ENCODE data around the gene GNAT1. TPM values are rescaled to one million over a fixed set of nuclear protein-coding genes. Genes with fewer than 3 reads are reported as not detected.

Gene GNAT1
- total and polyA plus RNA-seq, 2 of the 13 experiments (the other 11 are each of a cell fraction or from before 2014, with no cell fraction given), result 0.15 TPM; not detected in 1

DNA sequence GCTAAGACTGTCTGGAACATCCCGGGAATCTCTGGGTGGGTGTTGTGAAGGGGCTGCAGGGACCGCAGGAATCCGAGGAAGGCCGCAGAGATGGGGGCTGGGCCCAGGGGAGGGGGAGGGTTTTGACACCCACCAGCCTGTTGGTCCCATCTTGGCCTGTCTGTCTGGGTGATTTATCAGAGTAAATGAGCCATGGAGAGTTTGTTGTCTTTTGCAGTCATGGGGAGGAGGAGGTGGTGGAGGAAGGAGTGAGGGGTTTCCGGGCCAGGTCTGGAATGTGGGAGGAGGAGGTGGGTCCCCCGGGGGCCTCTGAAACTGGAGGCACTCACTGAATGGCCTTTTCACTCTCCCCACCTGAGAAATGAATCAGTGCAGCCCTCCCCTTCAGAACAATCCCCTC lies 24.8 kb upstream of the GNAT1 start (continued):
- TF ChIP-seq NONO (IDR thresholded peaks at IDR 0.05) (no peak), NONO (CRISPR knock-in tag; conservative IDR thresholded peaks at IDR 0.05) (no peak)

DNA sequence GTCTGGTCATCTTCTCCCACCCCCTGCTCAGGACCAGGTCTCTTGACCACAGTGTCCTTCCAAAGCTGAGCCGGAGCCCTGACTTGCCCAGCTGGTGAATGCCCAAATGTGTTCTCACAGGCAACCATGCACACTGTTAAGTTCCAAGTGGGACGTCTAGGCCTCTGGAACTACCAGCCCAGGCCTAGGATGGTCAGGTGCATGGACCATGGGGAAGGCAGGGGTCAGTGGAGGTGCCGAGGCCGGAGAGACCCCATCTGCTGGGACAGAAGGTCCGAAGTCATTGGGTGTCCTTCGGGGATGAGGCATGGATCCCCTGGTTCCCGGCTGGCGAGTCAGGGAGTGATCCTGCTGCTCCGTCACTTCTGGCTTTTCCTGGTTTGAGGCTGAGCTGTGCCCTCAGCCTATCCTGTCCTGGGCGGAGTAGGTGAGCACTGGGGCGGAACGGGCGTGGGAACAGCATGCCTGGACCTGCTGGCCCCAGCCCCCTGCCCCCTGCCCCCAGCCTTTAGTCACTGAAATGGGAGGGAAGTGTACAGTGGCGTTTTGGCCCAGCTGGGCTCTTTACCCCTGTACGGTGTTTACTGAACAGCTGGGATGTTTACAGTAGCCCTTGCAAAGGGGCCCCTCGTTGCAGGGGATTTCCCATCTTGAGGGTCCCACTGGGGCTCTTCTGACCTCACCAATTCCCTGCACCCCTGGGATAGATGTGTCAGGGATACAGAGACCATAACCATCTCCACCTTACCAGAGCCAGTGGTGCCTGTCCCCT lies 24.2 kb upstream of the GNAT1 start:
- peak overlapping the region in 1 of 3 experiments; percentile 60; a peak in 2 of 6 replicates for H3K4me3 ChIP-seq (replicated peaks in 1 of 3; ENCODE audit: insufficient read depth in 1 of 3, low read depth in 2 of 3, low read length in 3 of 3)
- no peaks in the 10 kb centered on the region for H3K27me3 ChIP-seq (ENCODE audit: control insufficient read depth in 1 of 2, insufficient read depth in 2 of 2, low read length in 2 of 2)
- peaks cover 5% of the 10 kb centered on the region for H3K79me2 ChIP-seq (ENCODE audit: insufficient read depth, low read length)
- WGBS (ENCODE audit: low lambda C conversion rate), result 5% methylated on average over 4 of the region's 16 CpGs
- H2AFZ ChIP-seq (ENCODE audit: low read length), result no peak overlapping the region
- H3K9me3 ChIP-seq (ENCODE audit: low read length), result no peaks in the 10 kb centered on the region
- in situ Hi-C loops (cut with HindIII; ENCODE audit: extremely low pct_ligation_motif_present, low pct_unique_long_range_greater_than_20kb) (no loop called here), intact Hi-C loops (cut with micrococcal nuclease; ENCODE audit: unreplicated experiment) (no loop called here)
- peak overlapping the region; percentile 68 for H3K27ac ChIP-seq (ENCODE audit: extremely low read length, insufficient read depth, low read length)
- DNase-seq (ENCODE audit: low spot score) (peak; percentile 68), ATAC-seq (peak; percentile 52), FAIRE-seq (peak; percentile 79)
- BruUV-seq (replicated peaks), result TSS peak; percentile 79
- peaks cover 99% of the 10 kb centered on the region for H3K4me1 ChIP-seq (ENCODE audit: insufficient read depth, low read length)
- H3K9ac ChIP-seq (ENCODE audit: insufficient read depth, low read depth, low read length), result peak overlapping the region; percentile 55
- CTCF ChIA-PET (ENCODE audit: low intra/inter-chr PET ratio, low total read pairs), result no interaction called here
- H3K36me3 ChIP-seq (replicated peaks in 1 of 2; ENCODE audit: control insufficient read depth in 1 of 2, insufficient read depth in 2 of 2, low read length in 2 of 2), result no peaks in the 10 kb centered on the region
- peak overlapping the region; percentile 68 for H3K4me2 ChIP-seq (ENCODE audit: low read depth, low read length)
- POLR2A ChIA-PET, result interaction anchor here (0.8 to 2.8 kb wide), 12 partner anchors 10 to 227 kb away, joined by 3 to 23 read pairs (median 4); partner anchors contain the start of gene RBM6
- no peaks in the 10 kb centered on the region for H4K20me1 ChIP-seq (ENCODE audit: insufficient read depth, low read length)
- TF ChIP-seq, protein P1, sequence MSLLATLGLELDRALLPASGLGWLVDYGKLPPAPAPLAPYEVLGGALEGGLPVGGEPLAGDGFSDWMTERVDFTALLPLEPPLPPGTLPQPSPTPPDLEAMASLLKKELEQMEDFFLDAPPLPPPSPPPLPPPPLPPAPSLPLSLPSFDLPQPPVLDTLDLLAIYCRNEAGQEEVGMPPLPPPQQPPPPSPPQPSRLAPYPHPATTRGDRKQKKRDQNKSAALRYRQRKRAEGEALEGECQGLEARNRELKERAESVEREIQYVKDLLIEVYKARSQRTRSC (CRISPR knock-in tag; IDR thresholded peaks at IDR 0.05; ENCODE audit: low read depth), result no peak
- TF ChIP-seq SIX1 (CRISPR knock-in tag; IDR thresholded peaks at IDR 0.05; ENCODE audit: borderline replicate concordance), result no peak
- TF ChIP-seq LCORL (IDR thresholded peaks at IDR 0.05), result no peak
- peak; percentile 95 for TF ChIP-seq LCORL (CRISPR knock-in tag; IDR thresholded peaks at IDR 0.05)
- TF ChIP-seq FOXA3 (CRISPR knock-in tag; IDR thresholded peaks at IDR 0.05), result peak; percentile 84
- no peak for TF ChIP-seq ZNF546 (CRISPR knock-in tag; conservative IDR thresholded peaks at IDR 0.05)
- no peak for TF ChIP-seq SIN3B (IDR thresholded peaks at IDR 0.05; ENCODE audit: low read length)
- peak; percentile 34; the same call in 1 of the 2 replicates for TF ChIP-seq ZNF446 (CRISPR knock-in tag; IDR thresholded peaks at IDR 0.05)
- TF ChIP-seq ZNF432 (CRISPR knock-in tag; IDR thresholded peaks at IDR 0.05; ENCODE audit: borderline replicate concordance), result no peak
- no peak; the same call in 1 of the 2 replicates for TF ChIP-seq HES4 (CRISPR knock-in tag; IDR thresholded peaks at IDR 0.05; ENCODE audit: borderline replicate concordance)
- TF ChIP-seq HNRNPLL (IDR thresholded peaks at IDR 0.05; ENCODE audit: low read depth, low read length, poor library complexity, severe bottlenecking), result peak; percentile 42
- TF ChIP-seq ZNF788 (CRISPR knock-in tag; IDR thresholded peaks at IDR 0.05; ENCODE audit: borderline replicate concordance), result peak; percentile 69; the same call in 1 of the 2 replicates
- no peak for TF ChIP-seq ZNF207 (IDR thresholded peaks at IDR 0.05; ENCODE audit: borderline replicate concordance)
- TF ChIP-seq RNF2 (conservative IDR thresholded peaks at IDR 0.05; ENCODE audit: low read depth), result no peak
- no peak for TF ChIP-seq ZNF652 (CRISPR knock-in tag; IDR thresholded peaks at IDR 0.05; ENCODE audit: borderline replicate concordance, low read depth)
- TF ChIP-seq EED (CRISPR knock-in tag; IDR thresholded peaks at IDR 0.05), result no peak
- no peak for TF ChIP-seq ELF4 (CRISPR knock-in tag; IDR thresholded peaks at IDR 0.05; ENCODE audit: borderline replicate concordance)
- no peak for TF ChIP-seq NBN (conservative IDR thresholded peaks at IDR 0.05)
- no peak; the same call in 1 of the 2 replicates for TF ChIP-seq KDM5B (CRISPR knock-in tag; IDR thresholded peaks at IDR 0.05; ENCODE audit: borderline replicate concordance)
- no peak for TF ChIP-seq ZSCAN9 (CRISPR knock-in tag; IDR thresholded peaks at IDR 0.05; ENCODE audit: borderline replicate concordance)
- no peak for TF ChIP-seq XBP1 (CRISPR knock-in tag; IDR thresholded peaks at IDR 0.05)
- TF ChIP-seq ZNF549 (CRISPR knock-in tag; IDR thresholded peaks at IDR 0.05), result no peak
- TF ChIP-seq SOX13 (IDR thresholded peaks at IDR 0.05), result no peak
- peak in 1 of 2 experiments; percentile 41; a peak in 1 of 4 replicates for TF ChIP-seq SOX13 (CRISPR knock-in tag; conservative IDR thresholded peaks at IDR 0.05 in 1 of 2, IDR thresholded peaks at IDR 0.05 in 1 of 2)

All from HepG2 (cell line).